Nucleus accumbens (tissue), 56 donors: ENCODE results near the gene COL9A2.

Source experiments
- DNase-seq, 56 donors: peaks; one replicate each; lab custom pipeline; 2025; lab: John Stamatoyannopoulos, UW

Gene COL9A2

GRCh38 chr1:40318970-40319621 is 2.0 kb upstream of the COL9A2 start:
- DNase-seq, result no peak

- DNase-seq, result no peak
Observed at GRCh38 chr1:40318476-40318875, 1.4 kb upstream of the COL9A2 start.

DNA sequence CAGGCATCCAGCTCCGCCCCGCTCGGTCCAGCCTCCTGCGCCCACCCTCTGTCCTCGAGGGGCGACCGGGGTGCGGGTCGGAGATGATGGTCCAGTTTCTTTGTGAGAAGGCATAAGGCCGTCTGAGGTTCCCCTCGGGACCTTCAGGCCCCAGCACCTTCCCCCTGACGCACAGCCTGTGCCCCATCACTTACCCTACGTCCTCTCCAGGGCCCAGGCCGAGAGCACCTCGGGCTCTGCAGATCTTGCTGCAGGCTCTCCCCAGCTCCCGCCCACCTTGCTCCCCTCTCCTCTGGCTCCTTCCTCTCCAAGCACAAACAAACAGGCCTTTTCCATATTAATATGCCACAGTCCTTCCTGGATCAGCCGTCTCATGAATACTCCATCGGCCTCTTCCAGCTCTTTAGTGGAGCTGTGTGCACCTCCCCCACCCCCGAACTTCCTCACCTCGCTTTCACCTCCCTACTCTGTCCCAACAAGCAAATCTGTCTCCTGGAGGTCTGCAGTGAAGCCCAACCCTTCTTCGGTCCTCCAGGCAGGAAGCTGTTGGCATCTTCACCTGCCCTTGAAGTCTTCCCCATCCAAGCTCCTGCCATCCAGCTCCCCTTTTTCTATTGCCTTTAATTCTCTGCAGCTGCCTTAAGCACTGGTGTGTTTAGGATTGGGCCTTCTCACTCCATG is 448 bp upstream of the COL9A2 start:
- peak in 9 of 56 donors; percentile 11 to 65 (median 36) for DNase-seq

DNA sequence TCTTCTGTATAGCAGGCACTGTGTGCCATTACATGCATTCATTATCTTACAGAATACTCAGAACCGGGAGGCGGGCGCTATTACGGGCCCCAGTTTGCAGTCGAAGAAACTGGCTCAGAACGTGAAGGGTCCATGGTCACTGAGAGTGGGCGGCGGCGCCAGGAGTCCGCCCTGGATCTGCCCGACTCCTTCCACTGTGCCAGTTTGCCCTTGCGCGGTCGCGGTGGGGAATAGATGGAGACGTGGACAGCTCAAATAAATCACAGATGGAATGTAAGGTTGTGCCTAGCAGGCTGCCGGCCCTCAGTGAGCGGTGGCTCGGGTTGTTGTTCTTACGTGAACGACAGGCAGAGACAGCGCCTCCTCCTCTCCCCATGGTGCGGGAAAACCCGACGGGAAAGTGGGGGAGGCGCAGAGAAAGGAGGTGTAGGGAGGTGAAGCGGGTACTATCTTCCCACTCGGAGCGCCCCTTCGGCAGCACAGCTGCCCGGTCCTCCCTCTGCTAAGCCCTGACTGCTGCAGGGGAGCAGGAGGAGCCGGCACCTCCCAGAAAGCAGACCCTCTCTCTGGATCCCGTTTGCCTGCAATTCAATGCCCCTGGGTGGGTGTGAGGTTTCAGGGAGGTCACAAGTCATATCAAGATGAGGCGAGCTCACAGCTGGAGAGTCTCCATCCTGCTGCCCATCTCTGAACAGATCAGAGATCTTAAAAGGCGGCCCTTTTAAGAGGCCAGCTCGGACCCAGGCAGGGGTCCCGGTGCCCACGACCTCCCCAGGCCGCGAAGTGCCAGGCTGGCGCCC is 1.1 kb downstream of the COL9A2 start:
- peak in 30 of 56 donors; percentile 22 to 84 (median 57) for DNase-seq

- DNase-seq, result peak in 54 of 56 donors; percentile 54 to 95 (median 86)
Observed at GRCh38 chr1:40315239-40315794, 1.8 kb downstream of the COL9A2 start.

DNA sequence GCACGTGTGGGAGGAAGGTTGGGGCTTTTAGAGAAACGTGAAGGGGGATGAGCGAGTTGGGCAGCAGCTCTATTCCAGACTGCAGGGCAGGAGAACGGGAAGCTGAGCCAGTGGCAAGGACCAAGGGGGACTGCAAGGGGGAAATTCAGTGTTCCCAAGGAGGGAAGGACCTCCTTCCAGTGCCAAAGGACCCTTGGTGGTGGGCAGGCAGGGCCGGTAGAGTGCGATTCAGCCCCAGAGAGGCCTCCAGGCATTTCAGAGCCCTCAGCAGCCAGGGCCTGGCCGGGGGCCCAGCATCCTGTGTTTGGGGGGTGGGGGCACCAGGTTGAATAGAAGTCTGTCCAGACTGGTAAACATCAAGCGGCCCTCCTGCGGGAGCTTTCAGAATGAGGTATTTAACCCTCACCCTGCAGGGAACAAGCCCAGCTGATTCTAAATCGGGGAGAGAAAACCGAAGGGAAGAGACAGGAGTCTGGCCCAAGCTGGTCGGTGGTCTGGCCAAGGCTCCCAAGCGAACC is 2.3 kb downstream of the COL9A2 start:
- DNase-seq, result peak in 20 of 56 donors; percentile 43 to 78 (median 64)

DNA sequence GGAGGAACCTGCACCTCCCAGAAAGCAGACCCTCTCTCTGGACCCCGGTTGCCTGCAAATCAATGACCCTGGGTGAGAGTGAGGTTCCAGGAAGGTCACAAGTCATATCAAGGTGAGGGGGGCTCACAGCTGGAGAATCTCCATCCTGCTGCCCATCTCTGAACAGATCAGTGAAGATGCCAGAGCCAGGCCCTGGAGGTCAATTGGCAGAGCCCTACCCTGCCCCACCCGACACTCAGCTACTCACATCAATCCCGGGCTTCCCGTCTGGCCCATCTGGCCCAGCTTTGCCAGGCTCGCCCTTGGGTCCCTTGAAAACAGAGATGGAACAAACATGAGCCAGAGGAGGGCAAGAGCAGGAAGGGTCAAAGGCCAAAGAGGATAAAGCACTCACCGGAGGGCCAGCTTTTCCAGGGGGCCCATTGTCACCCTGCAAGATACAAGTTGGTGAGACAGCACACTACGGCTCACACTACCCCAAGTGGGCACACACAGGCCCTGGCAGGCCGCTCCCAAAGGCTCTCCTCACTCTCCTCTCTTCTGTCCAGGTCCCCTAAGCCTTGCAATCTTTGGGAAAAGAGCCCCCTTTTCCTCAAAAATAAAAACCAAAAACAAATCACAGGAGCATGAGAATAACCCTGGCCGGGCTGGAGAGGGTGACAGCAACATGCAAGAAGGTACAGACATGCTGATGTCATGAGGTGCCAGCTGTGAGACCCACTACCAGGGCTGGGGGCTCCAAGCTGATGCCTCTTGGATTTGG is 2.9 kb downstream of the COL9A2 start:
- peak in 1 of 56 donors; percentile 33 for DNase-seq

DNA sequence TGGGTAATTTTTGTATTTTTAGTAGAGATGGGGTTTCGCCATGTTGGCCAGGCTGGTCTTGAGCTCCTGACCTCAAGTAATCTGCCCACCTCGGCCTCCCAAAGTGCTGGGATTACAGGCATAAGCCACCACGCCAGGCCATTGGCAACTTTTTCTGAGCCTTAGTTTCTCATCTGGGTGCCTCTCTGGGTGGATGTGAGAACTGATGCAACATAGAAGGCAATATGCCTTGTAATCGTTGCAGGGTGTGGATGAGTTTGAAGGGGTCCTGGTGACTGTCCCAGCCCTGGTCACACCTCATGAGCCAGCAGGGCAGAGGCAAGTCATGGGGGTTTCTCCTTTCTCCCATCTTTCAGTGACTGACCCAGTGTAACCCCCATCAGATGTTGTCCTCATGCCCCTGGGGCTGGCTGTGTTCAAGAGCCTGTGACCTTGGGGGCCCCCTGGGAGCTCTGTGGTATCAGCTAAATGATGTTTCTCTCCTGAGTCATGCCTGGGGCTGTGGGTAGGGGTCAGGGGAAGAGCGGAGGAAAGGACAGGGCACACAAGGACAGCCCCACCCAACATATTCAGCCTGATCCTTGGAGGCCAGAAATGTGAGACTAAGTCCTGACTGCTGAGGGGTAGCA is 3.6 kb downstream of the COL9A2 start:
- no peak for DNase-seq

DNA sequence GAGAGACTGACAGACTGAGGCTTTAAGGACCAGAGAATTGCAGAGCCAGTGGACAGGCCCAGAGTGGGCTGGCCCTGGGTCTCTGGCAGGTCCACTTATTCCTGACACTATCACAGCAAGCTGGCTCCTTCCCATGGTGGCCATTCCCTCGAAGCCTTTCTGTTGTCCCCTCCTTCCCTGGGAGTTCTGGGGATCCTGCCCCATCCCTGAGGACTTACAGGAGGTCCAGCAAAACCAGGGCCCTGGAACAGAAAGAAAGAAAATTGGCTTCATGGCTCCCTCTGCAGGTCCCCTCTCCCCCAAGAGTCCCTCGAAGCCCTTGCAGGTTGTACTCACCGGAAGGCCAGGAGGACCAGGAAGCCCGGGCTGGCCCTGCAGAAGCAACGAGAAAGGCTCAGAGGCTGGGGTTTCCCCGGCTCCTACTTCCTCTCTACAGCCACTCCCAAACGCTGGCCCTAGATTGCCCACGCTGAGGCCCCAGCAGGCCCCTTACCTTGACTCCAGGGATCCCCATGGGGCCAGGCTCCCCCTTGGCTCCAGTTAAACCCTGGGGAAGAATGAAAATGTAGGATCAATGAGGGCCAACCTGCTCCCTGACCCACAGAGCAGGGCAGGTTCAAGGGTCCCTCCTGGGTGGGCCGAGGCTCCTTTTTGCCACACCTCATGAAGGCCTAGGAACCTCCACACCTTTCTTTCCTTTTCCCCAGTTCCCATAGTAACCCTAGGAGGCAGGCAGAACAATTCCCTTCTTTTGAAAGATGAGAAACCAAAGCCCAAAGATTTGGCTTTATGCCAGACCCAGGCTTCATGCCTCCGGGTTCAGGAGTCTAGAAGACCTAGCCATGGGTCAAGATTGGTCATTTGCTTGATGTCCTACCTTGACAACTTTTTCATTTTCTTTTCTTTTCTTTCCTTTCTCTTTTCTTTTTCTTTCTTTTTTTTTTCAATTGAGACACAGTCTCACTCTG is 4.6 kb downstream of the COL9A2 start:
- peak in 7 of 56 donors; percentile 10 to 25 (median 18) for DNase-seq

DNA sequence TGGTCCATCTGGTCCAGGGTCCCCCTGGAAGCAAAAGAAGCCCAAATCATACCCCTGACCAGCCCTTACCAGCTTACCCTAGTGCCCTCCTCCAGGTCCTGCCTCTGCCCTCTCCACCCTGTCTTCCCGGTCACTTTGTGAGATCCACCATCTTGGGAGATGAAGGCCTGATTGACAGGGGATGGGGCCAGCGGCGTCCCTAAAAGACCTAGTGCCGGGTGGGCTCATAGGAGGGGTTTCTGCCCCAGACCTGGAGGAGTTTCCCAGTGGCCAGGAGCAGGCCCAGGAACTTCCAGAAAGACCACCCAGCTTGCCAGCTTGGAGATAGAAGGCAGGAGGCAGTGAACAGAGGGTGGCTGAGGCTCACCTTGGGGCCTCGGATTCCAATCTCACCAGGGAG is 5.4 kb downstream of the COL9A2 start:
- no peak for DNase-seq

DNA sequence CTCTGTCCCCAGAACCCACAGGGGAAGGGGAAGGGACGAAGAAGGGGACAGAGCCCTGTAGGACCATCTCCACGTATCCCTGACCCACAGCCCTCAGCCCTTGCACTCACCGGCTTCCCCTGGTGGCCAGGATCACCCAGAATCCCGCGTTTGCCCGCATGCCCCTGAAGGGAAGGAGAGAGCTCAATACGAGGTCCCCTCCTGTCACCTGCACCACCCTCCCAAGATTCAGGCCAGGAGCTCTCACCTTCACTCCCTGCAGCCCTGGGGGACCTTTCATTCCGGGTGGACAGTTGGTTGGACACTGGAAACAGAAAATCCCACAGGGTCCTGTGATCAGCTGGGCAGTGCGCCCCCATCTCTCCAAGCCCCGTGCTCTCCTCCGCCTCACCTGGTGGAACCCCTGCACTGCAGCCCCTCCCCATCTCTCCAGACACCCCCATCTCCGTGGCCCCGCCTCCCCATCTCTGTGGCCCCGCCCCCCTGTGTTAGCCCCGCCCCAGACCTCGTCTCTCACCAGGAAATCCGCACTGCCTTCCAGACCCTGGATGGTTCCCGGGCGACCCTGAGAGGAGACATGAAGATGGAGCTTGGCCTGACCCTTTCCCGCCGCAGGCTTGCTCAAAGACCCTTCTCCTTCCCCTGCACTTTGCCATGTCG is 6.0 kb downstream of the COL9A2 start:
- DNase-seq, result no peak

DNA sequence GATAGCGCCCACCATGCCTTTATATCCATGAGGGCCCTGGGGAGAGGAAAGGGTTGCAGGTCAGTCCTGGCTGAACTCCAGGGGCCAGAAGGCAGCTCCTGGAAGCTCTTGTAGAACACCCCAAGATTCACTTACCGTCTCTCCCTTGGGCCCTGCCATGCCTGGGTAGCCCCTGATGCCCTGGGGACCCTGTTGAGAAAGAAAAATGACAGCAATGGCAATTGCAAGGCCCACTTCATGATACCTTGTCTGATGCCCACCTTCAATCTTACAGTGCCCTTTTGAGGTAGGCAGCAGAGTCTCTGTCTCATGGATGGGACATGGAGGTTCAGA is 7.0 kb downstream of the COL9A2 start:
- no peak for DNase-seq

- DNase-seq, result peak in 29 of 56 donors; percentile 6 to 67 (median 30)
Observed at GRCh38 chr1:40309374-40310128, 7.5 kb downstream of the COL9A2 start.

DNA sequence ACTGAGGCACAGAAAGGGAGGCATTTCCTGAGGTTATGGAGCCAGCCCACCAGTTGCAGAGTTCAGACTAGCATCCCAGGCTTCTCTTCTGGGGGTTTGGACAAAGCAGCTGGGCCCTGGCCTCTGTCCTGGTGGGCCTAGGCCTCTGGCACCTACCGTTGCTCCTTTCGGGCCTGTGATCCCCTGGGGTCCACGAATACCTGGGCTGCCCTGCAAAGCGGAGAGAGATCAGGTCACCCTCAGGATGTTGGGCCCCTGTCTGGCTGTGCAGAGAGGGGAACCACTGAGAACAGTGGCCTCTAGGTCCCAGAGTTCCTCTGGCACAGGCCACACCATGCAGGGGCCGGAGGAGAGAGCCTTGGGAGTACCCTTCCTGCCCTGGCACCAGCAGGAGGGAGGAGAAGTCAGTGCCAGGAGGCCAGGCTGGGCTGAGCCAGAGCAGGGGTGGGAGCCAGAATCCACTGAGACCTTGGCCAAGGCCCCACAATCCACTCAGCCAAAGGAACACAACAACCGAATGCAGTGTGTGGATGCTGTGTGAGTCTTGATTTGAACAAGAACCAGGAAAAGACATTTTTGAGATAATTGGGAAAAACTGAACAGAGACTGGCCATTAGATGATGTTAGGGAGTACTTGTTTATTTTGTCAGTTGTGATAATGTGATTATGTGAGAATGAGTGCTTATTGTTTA is 8.9 kb downstream of the COL9A2 start:
- DNase-seq, result peak in 50 of 56 donors; percentile 16 to 83 (median 54)

DNA sequence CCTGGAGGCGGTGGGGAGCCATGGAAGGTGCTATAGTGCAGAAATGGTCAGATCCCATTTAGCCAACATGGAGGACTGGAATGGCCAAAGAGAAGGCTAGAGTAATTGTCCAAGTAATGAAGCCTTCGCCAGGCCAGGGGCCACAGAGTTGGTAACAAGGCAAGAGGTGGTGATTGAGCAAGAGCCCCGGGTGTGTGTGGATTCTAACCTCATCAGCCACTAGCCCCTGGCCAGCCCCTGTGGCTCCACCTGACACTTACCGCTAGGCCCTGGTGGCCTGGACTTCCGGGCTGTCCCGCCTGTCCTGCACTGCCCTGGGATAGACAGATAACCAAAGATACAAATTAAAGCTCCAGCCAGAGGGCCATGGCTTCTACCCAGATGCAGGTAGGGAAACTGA is 9.9 kb downstream of the COL9A2 start:
- DNase-seq, result no peak

- no peak for DNase-seq
Observed at GRCh38 chr1:40306296-40306695, 10.8 kb downstream of the COL9A2 start.

- DNase-seq, result no peak
Observed at GRCh38 chr1:40305871-40306270, 11.2 kb downstream of the COL9A2 start.
